Astrocyte (in vitro differentiated cells and primary cell): Measurements from ENCODE around the gene NPIPA1. TPM values are rescaled to one million over a fixed set of nuclear protein-coding genes. Genes with fewer than 3 reads are reported as not detected.
A peak's percentile ranks its signal among the peaks of the same experiment; 100 is the strongest.
"Not testable (repeated sequence)": the region's sequence is repeated elsewhere in the genome, so short reads cannot be mapped to it uniquely, and the experiment has no call there.

Experiments
- DNase-seq: peaks from one replicate; pipeline ENCODE4 v3.0.0-alpha.2; 2010; ENCODE audit warnings: low read depth
- FAIRE-seq: peaks from 2 replicates; lab custom pipeline; 2011; peaks lifted over from hg19 to GRCh38; lab: Jason Lieb, UNC
- H2AFZ ChIP-seq: 2 replicates; pipeline ENCODE4 v1.6.0; 2012; ENCODE audit warnings: low read depth, low read length, inconsistent platforms
- H3K27ac ChIP-seq: 2 replicates; pipeline ENCODE4 v1.5.1; 2011; ENCODE audit warnings: low read depth, low read length, inconsistent platforms
- H3K27me3 ChIP-seq: 2 replicates; pipeline ENCODE4 v1.6.0; 2011; ENCODE audit warnings: low read length, inconsistent platforms; ENCODE audit not compliant: insufficient read depth
- H3K36me3 ChIP-seq: 2 replicates; pipeline ENCODE4 v1.5.1; 2011; ENCODE audit warnings: low read length, inconsistent platforms; ENCODE audit not compliant: insufficient read depth
- H3K4me1 ChIP-seq: 2 replicates; pipeline ENCODE4 v1.5.1; 2011; ENCODE audit warnings: low read length, inconsistent platforms; ENCODE audit not compliant: insufficient read depth
- H3K4me2 ChIP-seq: 2 replicates; pipeline ENCODE4 v1.6.0; 2012; ENCODE audit warnings: low read length, inconsistent platforms
- H3K4me3 ChIP-seq: 2 replicates; pipeline ENCODE4 v1.5.1; 2011; ENCODE audit warnings: low read depth, mild to moderate bottlenecking, low read length, inconsistent platforms; ENCODE audit not compliant: insufficient read depth
- H3K79me2 ChIP-seq: 2 replicates; pipeline ENCODE4 v1.6.0; 2012; ENCODE audit warnings: mild to moderate bottlenecking, low read length, inconsistent platforms; ENCODE audit not compliant: insufficient read depth
- H3K9ac ChIP-seq: 2 replicates; pipeline ENCODE4 v1.6.0; 2012; ENCODE audit warnings: mild to moderate bottlenecking, low read length, inconsistent platforms
- H3K9me3 ChIP-seq: 2 replicates; pipeline ENCODE4 v1.5.1; 2012; ENCODE audit warnings: low read depth, mild to moderate bottlenecking, low read length, inconsistent platforms; ENCODE audit not compliant: insufficient read depth
- H4K20me1 ChIP-seq: 2 replicates; pipeline ENCODE4 v1.6.0; 2012; ENCODE audit warnings: low read length, inconsistent platforms; ENCODE audit not compliant: insufficient read depth
- H3K27ac Mint-ChIP-seq: one replicate; pipeline ENCODE4 v1.8.0; 2021; ENCODE audit warnings: mild to moderate bottlenecking, mixed read lengths; ENCODE audit not compliant: unreplicated experiment
- H3K27me3 Mint-ChIP-seq: one replicate; pipeline ENCODE4 v1.8.0; 2021; ENCODE audit warnings: low read depth, mixed read lengths; ENCODE audit not compliant: unreplicated experiment
- H3K36me3 Mint-ChIP-seq: one replicate; pipeline ENCODE4 v1.8.0; 2021; ENCODE audit warnings: low read depth, mixed read lengths; ENCODE audit not compliant: unreplicated experiment
- H3K4me1 Mint-ChIP-seq: one replicate; pipeline ENCODE4 v1.8.0; 2021; ENCODE audit warnings: low read depth, mixed read lengths; ENCODE audit not compliant: unreplicated experiment
- H3K4me3 Mint-ChIP-seq: one replicate; pipeline ENCODE4 v1.8.0; 2021; ENCODE audit warnings: mild to moderate bottlenecking, moderate library complexity, mixed read lengths; ENCODE audit not compliant: unreplicated experiment
- H3K9me3 Mint-ChIP-seq: one replicate; pipeline ENCODE4 v1.8.0; 2021; ENCODE audit warnings: mild to moderate bottlenecking, mixed read lengths; ENCODE audit not compliant: unreplicated experiment
- total RNA-seq: library from RNA; stranded (reverse); gene quantifications from 2 replicates; pipeline ENCODE4 v1.2.1, GENCODE V29; 2021

Gene NPIPA1
- total RNA-seq, 1 donor from 2014 or later: 114 TPM

GRCh38 chr16:14989291-14990281 lies 52.3 kb downstream of the NPIPA1 start:
- H3K36me3 ChIP-seq, H3K9me3 ChIP-seq, H3K4me3 Mint-ChIP-seq, H3K4me1 Mint-ChIP-seq, H3K9ac ChIP-seq, H3K4me1 ChIP-seq, H3K27me3 Mint-ChIP-seq, H3K27ac ChIP-seq, H3K4me3 ChIP-seq, H2AFZ ChIP-seq, H3K9me3 Mint-ChIP-seq, DNase-seq, H3K27me3 ChIP-seq, FAIRE-seq, H3K27ac Mint-ChIP-seq: not testable (repeated sequence)
- H4K20me1 ChIP-seq: peaks cover 86% of the 10 kb centered on the region
- H3K4me2 ChIP-seq: peak overlapping the region; percentile 60
- H3K36me3 Mint-ChIP-seq: peaks cover 44% of the 10 kb centered on the region
- H3K79me2 ChIP-seq: peaks cover 82% of the 10 kb centered on the region

GRCh38 chr16:14993277-14994151 lies 56.3 kb downstream of the NPIPA1 start:
- H3K36me3 ChIP-seq, H3K4me1 Mint-ChIP-seq, H3K4me3 Mint-ChIP-seq, H3K27ac ChIP-seq, H3K27me3 ChIP-seq, H3K9me3 Mint-ChIP-seq, H3K9me3 ChIP-seq, FAIRE-seq, H3K9ac ChIP-seq, H3K4me3 ChIP-seq, H3K27ac Mint-ChIP-seq, H3K27me3 Mint-ChIP-seq, H3K4me1 ChIP-seq, H2AFZ ChIP-seq, DNase-seq, H3K4me2 ChIP-seq: not testable (repeated sequence)
- Histone ChIP-seq H4K20me1 (peaks cover 74% of the 10 kb centered on the region), H3K79me2 (peaks cover 62% of the 10 kb centered on the region)
- H3K36me3 Mint-ChIP-seq: peaks cover 30% of the 10 kb centered on the region

- peaks cover 34% of the 10 kb centered on the region for H3K36me3 Mint-ChIP-seq
- not testable (repeated sequence) for H2AFZ ChIP-seq, H3K4me3 Mint-ChIP-seq, H3K9me3 ChIP-seq, H3K27ac ChIP-seq, H3K4me1 Mint-ChIP-seq, H3K4me2 ChIP-seq, H3K36me3 ChIP-seq, H3K9ac ChIP-seq, H3K4me3 ChIP-seq, H3K9me3 Mint-ChIP-seq, H3K27ac Mint-ChIP-seq, H3K27me3 ChIP-seq, FAIRE-seq, H3K27me3 Mint-ChIP-seq, H3K4me1 ChIP-seq
- H4K20me1 ChIP-seq: peaks cover 61% of the 10 kb centered on the region
- peaks cover 39% of the 10 kb centered on the region for H3K79me2 ChIP-seq
- DNase-seq: peak; percentile 41
Measured at GRCh38 chr16:14996702-14997101, 59.5 kb downstream of the NPIPA1 start.

GRCh38 chr16:14998300-14998699 lies 61.1 kb downstream of the NPIPA1 start:
- H3K27me3 Mint-ChIP-seq, H3K9me3 ChIP-seq, DNase-seq, H3K36me3 ChIP-seq, H3K4me3 ChIP-seq, H3K4me3 Mint-ChIP-seq, FAIRE-seq, H3K4me1 ChIP-seq, H3K4me2 ChIP-seq, H3K27me3 ChIP-seq, H3K9me3 Mint-ChIP-seq, H3K27ac ChIP-seq, H3K27ac Mint-ChIP-seq, H2AFZ ChIP-seq, H3K9ac ChIP-seq, H3K4me1 Mint-ChIP-seq: not testable (repeated sequence)
- Histone ChIP-seq H3K79me2 (peaks cover 24% of the 10 kb centered on the region), H4K20me1 (peaks cover 46% of the 10 kb centered on the region)
- H3K36me3 Mint-ChIP-seq: peaks cover 19% of the 10 kb centered on the region

- H3K4me1 Mint-ChIP-seq, FAIRE-seq, H3K27me3 ChIP-seq, H3K9ac ChIP-seq, H3K27ac Mint-ChIP-seq, H3K27ac ChIP-seq, H3K36me3 ChIP-seq, H3K4me1 ChIP-seq, DNase-seq, H3K9me3 Mint-ChIP-seq, H3K4me3 Mint-ChIP-seq, H2AFZ ChIP-seq, H3K27me3 Mint-ChIP-seq, H3K4me2 ChIP-seq, H3K9me3 ChIP-seq, H3K4me3 ChIP-seq: not testable (repeated sequence)
- Histone ChIP-seq H4K20me1 (peaks cover 39% of the 10 kb centered on the region), H3K79me2 (peaks cover 18% of the 10 kb centered on the region)
- peaks cover 15% of the 10 kb centered on the region for H3K36me3 Mint-ChIP-seq
Measured at GRCh38 chr16:14999845-15000244, 62.6 kb downstream of the NPIPA1 start.
